K562 (cell line): Measurements from ENCODE around the gene ZNF839. TPM values are rescaled to one million over a fixed set of nuclear protein-coding genes. Genes with fewer than 3 reads are reported as not detected.

Experiments
- ATAC-seq: fragments of 200-7000 bp; cut with Tn5 transposase; 3 replicates; pipeline ENCODE4 v1.9.1; 2020; ENCODE audit warnings: moderate library complexity
- BruUV-seq: library from RNA; stranded (reverse); fragments of 400-500 nt; replicated peaks from 2 replicates; lab custom pipeline; 2021; lab: Mats Ljungman, UMichigan
- CTCF ChIA-PET: fragments of 300-600 bp; formaldehyde crosslinking; extraction: SDS; loops from one replicate; lab custom pipeline; 2021; ENCODE audit warnings: low intra/inter-chr PET ratio; lab: Yijun Ruan, JAX
- POLR2A ChIA-PET: fragments of 300-600, 350-650 bp; sonication (Branson Sonifier 250); formaldehyde crosslinking; extraction: SDS; loops from one replicate; lab custom pipeline; 2021; ENCODE audit warnings: antibody characterized with exemption, inconsistent platforms; lab: Yijun Ruan, JAX
- DNase-seq, 4 experiments: peaks; one replicate each; pipeline versions ENCODE4 v3.0.0 to v3.0.0-alpha.2; 2011 to 2018; ENCODE audit warnings: low spot score in 3 of 4, mixed read lengths in 3 of 4; ENCODE audit errors: extremely low read depth in 1 of 4
- FAIRE-seq: peaks from 2 replicates; lab custom pipeline; 2011; peaks lifted over from hg19 to GRCh38; lab: Jason Lieb, UNC
- H2AFZ ChIP-seq: 2 replicates; pipeline ENCODE4 v1.6.0; 2011; ENCODE audit warnings: low read depth, low read length, control low read depth, inconsistent platforms
- H3K27ac ChIP-seq: fragments of 200-600 bp; 3 replicates; pipeline ENCODE4 v1.8.0; 2011; ENCODE audit warnings: low read depth, mild to moderate bottlenecking, control low read depth, inconsistent platforms, low read length, moderate library complexity, mixed read lengths; ENCODE audit errors: extremely low read depth
- H3K27me3 ChIP-seq, 2 experiments: fragments of 300-600 bp in 1 of 2; 2 replicates in 1 of 2; 3 replicates in 1 of 2; pipeline versions ENCODE4 v1.6.0 to v1.8.0; 2011; ENCODE audit warnings: inconsistent platforms in 2 of 2, low read length in 2 of 2, mild to moderate bottlenecking in 1 of 2, mixed read lengths in 1 of 2, moderate library complexity in 1 of 2; ENCODE audit not compliant: control insufficient read depth in 2 of 2, insufficient read depth in 2 of 2
- H3K36me3 ChIP-seq: fragments of 300-600 bp; 3 replicates; pipeline ENCODE4 v1.8.0; 2011; ENCODE audit warnings: mild to moderate bottlenecking, low read length, inconsistent platforms; ENCODE audit not compliant: control insufficient read depth, insufficient read depth
- H3K4me1 ChIP-seq, 2 experiments: fragments of 200-600 bp in 1 of 2; replicated peaks in 1 of 2; 2 replicates in 1 of 2; 3 replicates in 1 of 2; pipeline versions ENCODE4 v1.5.1 to v1.8.0; 2011; ENCODE audit warnings: inconsistent platforms in 2 of 2, low read length in 2 of 2, mild to moderate bottlenecking in 1 of 2, mixed read lengths in 1 of 2, moderate library complexity in 1 of 2; ENCODE audit not compliant: control insufficient read depth in 2 of 2, insufficient read depth in 2 of 2
- H3K4me2 ChIP-seq: 2 replicates; pipeline ENCODE4 v1.6.1; 2011; ENCODE audit warnings: low read length, control low read depth, inconsistent platforms, mixed read lengths; ENCODE audit not compliant: insufficient read depth
- H3K4me3 ChIP-seq: fragments of 200-600 bp; sonication (generic), shearing (Covaris generic); 2 replicates; pipeline ENCODE4 v1.5.1; 2016; ENCODE audit warnings: control low read depth, inconsistent platforms
- H3K79me2 ChIP-seq: fragments of 200-600 bp; 3 replicates; pipeline ENCODE4 v1.8.0; 2011; ENCODE audit warnings: low read length, inconsistent platforms; ENCODE audit not compliant: control insufficient read depth, insufficient read depth
- H3K9ac ChIP-seq, 2 experiments: 2 replicates each; pipeline versions ENCODE4 v1.6.0 to v1.6.1; 2011; ENCODE audit warnings: low read depth in 2 of 2, low read length in 2 of 2, control low read depth in 1 of 2, inconsistent platforms in 1 of 2, mild to moderate bottlenecking in 1 of 2, mixed read lengths in 1 of 2; ENCODE audit not compliant: insufficient read depth in 1 of 2
- H3K9me1 ChIP-seq: one replicate; pipeline ENCODE4 v1.6.0; 2011; ENCODE audit warnings: inconsistent platforms, mild to moderate bottlenecking, low read length, moderate library complexity; ENCODE audit not compliant: control insufficient read depth, insufficient read depth
- H3K9me3 ChIP-seq: replicated peaks from 2 replicates; pipeline ENCODE4 v1.5.1; 2011; ENCODE audit warnings: low read depth, low read length, inconsistent platforms; ENCODE audit not compliant: control insufficient read depth, insufficient read depth
- H4K20me1 ChIP-seq: replicated peaks from 2 replicates; pipeline ENCODE4 v1.6.1; 2011; ENCODE audit warnings: low read length, inconsistent platforms, mixed read lengths; ENCODE audit not compliant: control insufficient read depth, insufficient read depth
- ARID2 ChIP-seq: fragments of 450-650 bp; IDR thresholded peaks from 2 replicates; pipeline ENCODE4 v1.6.1; 2017; ENCODE audit warnings: antibody characterized with exemption, mild to moderate bottlenecking
- CEBPB ChIP-seq: fragments of 450-650 bp; IDR thresholded peaks from 2 replicates; pipeline ENCODE4 v1.6.1; 2016; ENCODE audit warnings: missing genetic modification characterization, missing compliant biosample characterization
- CREBBP ChIP-seq: IDR thresholded peaks from one replicate; pipeline ENCODE4 v1.6.1; 2012; ENCODE audit warnings: low read depth, mild to moderate bottlenecking, control low read depth, inconsistent platforms, low read length
- FUS ChIP-seq: fragments of 200-400 bp; formaldehyde crosslinking; optimal IDR thresholded peaks from 2 replicates; pipeline ENCODE3; 2017; ENCODE audit warnings: low read depth, low read length
- HDGF ChIP-seq: fragments of 450-650 bp; IDR thresholded peaks from 2 replicates; pipeline ENCODE4 v1.6.1; 2016
- HIVEP1 ChIP-seq: fragments of 250-450 bp; sonication (Bioruptor Pico); IDR thresholded peaks from 2 replicates; pipeline ENCODE4 v1.4.0; 2020; ENCODE audit warnings: mild to moderate bottlenecking
- MCM2 ChIP-seq: fragments of 450-650 bp; IDR thresholded peaks from 2 replicates; pipeline ENCODE4 v1.6.1; 2017; ENCODE audit warnings: low read depth, mild to moderate bottlenecking
- MEF2D ChIP-seq: conservative IDR thresholded peaks from 2 replicates; pipeline ENCODE4 v1.6.1; 2016; ENCODE audit warnings: low read depth, missing genetic modification characterization, missing compliant biosample characterization
- NFYB ChIP-seq: IDR thresholded peaks from 2 replicates; pipeline ENCODE4 v1.6.1; 2011; ENCODE audit warnings: mild to moderate bottlenecking, moderate library complexity; ENCODE audit not compliant: insufficient read length; ENCODE audit errors: extremely low read depth
- NR3C1 ChIP-seq: sonication (generic); formaldehyde crosslinking; IDR thresholded peaks from 2 replicates; pipeline ENCODE4 v1.8.1; 2022; ENCODE audit warnings: missing genetic modification reagents
- RHOXF2B ChIP-seq: fragments of 250-450 bp; sonication (Bioruptor Pico); conservative IDR thresholded peaks from 2 replicates; pipeline ENCODE4 v1.5.1; 2021
- RUNX1 ChIP-seq: sonication (generic); IDR thresholded peaks from 2 replicates; pipeline ENCODE4 v1.6.1; 2016; ENCODE audit warnings: antibody characterized with exemption, low read depth
- SAFB2 ChIP-seq: fragments of 200-400 bp; formaldehyde crosslinking; IDR thresholded peaks from 2 replicates; pipeline ENCODE4 v1.6.1; 2018; ENCODE audit warnings: borderline replicate concordance, low read length, low read depth, moderate library complexity; ENCODE audit not compliant: severe bottlenecking
- SMARCC2 ChIP-seq: fragments of 450-650 bp; IDR thresholded peaks from 2 replicates; pipeline ENCODE4 v1.6.1; 2017; ENCODE audit warnings: antibody characterized with exemption, moderate library complexity, mild to moderate bottlenecking, low read depth
- SREBF2 ChIP-seq: sonication (generic); formaldehyde crosslinking; IDR thresholded peaks from 2 replicates; pipeline ENCODE4 v1.4.0; 2020; ENCODE audit warnings: mild to moderate bottlenecking, missing genetic modification reagents
- ZBED1 ChIP-seq: IDR thresholded peaks from 2 replicates; pipeline ENCODE4 v1.6.1; 2014
- ZNF175 ChIP-seq: fragments of 200-800 bp; sonication (Bioruptor generic); IDR thresholded peaks from 2 replicates; pipeline ENCODE4 v1.6.1; 2016; ENCODE audit warnings: low read depth, mild to moderate bottlenecking, missing genetic modification characterization, missing compliant biosample characterization
- ZNF23 ChIP-seq: fragments of 250-450 bp; sonication (Bioruptor Pico); IDR thresholded peaks from 2 replicates; pipeline ENCODE4 v1.4.0; 2020; ENCODE audit warnings: mild to moderate bottlenecking
- ZNF431 ChIP-seq: sonication (generic); formaldehyde crosslinking; IDR thresholded peaks from 2 replicates; pipeline ENCODE4 v1.8.0; 2022; ENCODE audit warnings: mild to moderate bottlenecking, missing genetic modification reagents
- ZNF449 ChIP-seq: fragments of 250-450 bp; sonication (Bioruptor Pico); IDR thresholded peaks from 2 replicates; pipeline ENCODE4 v1.8.0; 2022; ENCODE audit warnings: moderate library complexity, mild to moderate bottlenecking, inconsistent platforms
- ZNF75A ChIP-seq: fragments of 450-650 bp; formaldehyde crosslinking; IDR thresholded peaks from 2 replicates; pipeline ENCODE4 v1.4.0; 2020; ENCODE audit warnings: mild to moderate bottlenecking
- WGBS: fragments of 100-300 bp; shearing (Covaris generic); methylation state at CpG from one replicate; pipeline ENCODE4 v1.1.6; 2016; ENCODE audit warnings: low coverage, mixed read lengths; ENCODE audit not compliant: insufficient coverage; ENCODE audit errors: missing lambda C conversion rate; 5-methylcytosine and 5-hydroxymethylcytosine counted together
- in situ Hi-C: fragments of 300-500 bp; cut with MboI; formaldehyde crosslinking; loops from 4 replicates; pipeline ENCODE4 v1.15.0; 2018; ENCODE audit warnings: inconsistent platforms, mixed read lengths
- intact Hi-C: fragments of 100-400 bp; cut with micrococcal nuclease; formaldehyde crosslinking; loops from 2 replicates; pipeline ENCODE4 v1.14.2; 2022
- polyA plus RNA-seq, 8 experiments: library from polyadenylated mRNA; depleted of rRNA in 4 of 8; stranded (reverse) in 5 of 8; unstranded in 3 of 8; fragments of >200 nt; fragmentation: Nextera tagmentation in 2 of 8; fragmentation: Illumina TruSeq in 1 of 8; extraction: Ambion mirVana in 2 of 8; extraction: Trizol in 1 of 8; gene quantifications; 2 replicates each; pipeline versions ENCODE4 v1.2.1 to v1.2.3, GENCODE V29; 2011 to 2014; ENCODE audit warnings: inconsistent platforms in 1 of 8, missing spikeins in 1 of 8
- total RNA-seq, 7 experiments: library from RNA; depleted of rRNA in 6 of 7; stranded (reverse); fragments of >200 nt in 6 of 7; fragmentation: Illumina TruSeq in 2 of 7; extraction: Trizol in 2 of 7; gene quantifications; 2 replicates each; pipeline versions ENCODE4 v1.2.1 to v1.2.3, GENCODE V29; 2011 to 2021; ENCODE audit warnings: low replicate concordance in 1 of 7
- TF ChIP-seq, protein P1 (sequence below): sonication (generic); formaldehyde crosslinking; IDR thresholded peaks from 2 replicates; pipeline ENCODE4 v1.8.1; 2023; ENCODE audit warnings: mild to moderate bottlenecking, missing genetic modification reagents

The ZNF839 gene
- total and polyA plus RNA-seq, 9 of the 15 experiments (the other 6 are each of a cell fraction or from before 2014, with no cell fraction given): 0.42 to 8.4 (median 5.7) TPM

GRCh38 chr14:102342238-102342637 lies 22.7 kb downstream of the ZNF839 start (continued):
- TF ChIP-seq RUNX1: no peak
- no peak for TF ChIP-seq MEF2D (tag)
- no peak for TF ChIP-seq NFYB
- no peak for TF ChIP-seq CREBBP
- no peak for TF ChIP-seq HIVEP1 (CRISPR knock-in tag)
- TF ChIP-seq ZNF75A (CRISPR knock-in tag): no peak
- no peak for TF ChIP-seq MCM2

DNA sequence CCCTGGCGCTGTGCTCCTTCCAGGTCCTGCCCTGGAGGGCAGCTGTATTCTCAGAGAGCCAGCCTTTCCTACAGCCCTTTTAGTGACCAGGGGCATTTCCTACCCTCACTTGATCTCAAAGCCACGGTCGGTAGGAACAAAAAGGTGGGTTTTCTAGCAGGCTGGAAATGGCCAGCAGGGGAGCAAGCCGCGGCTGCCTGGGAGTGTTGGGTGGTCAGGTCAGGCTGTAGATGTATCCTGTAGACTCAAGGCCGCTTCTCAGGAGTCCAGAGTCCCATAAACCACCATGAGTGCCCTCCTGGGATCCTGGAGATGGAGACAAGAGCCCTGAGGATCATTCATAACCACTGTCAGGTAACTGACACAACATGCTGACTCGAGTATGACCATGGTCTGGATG lies 24.5 kb downstream of the ZNF839 start:
- no peak for FAIRE-seq
- Histone ChIP-seq H3K36me3 (peaks cover 34% of the 10 kb centered on the region), H3K4me2 (no peak overlapping the region), H3K9me1 (no peaks in the 10 kb centered on the region), H2AFZ (no peak overlapping the region), H3K27ac (no peak overlapping the region), H3K4me1 (no peaks in the 10 kb centered on the region; a peak in 1 of 5 replicates), H3K27me3 (no peaks in the 10 kb centered on the region), H3K9me3 (no peaks in the 10 kb centered on the region), H4K20me1 (no peaks in the 10 kb centered on the region), H3K79me2 (no peaks in the 10 kb centered on the region), H3K4me3 (no peak overlapping the region), H3K9ac (no peak overlapping the region; a peak in 1 of 4 replicates)
- ATAC-seq: no peak
- no peak for DNase-seq
- WGBS: 83% methylated on average over 6 of the region's 7 CpGs
- intact Hi-C loops (no loop called here), in situ Hi-C loops (no loop called here)
- ChIA-PET POLR2A (interaction anchor here (0.6 to 0.9 kb wide), 2 partner anchors 16 to 39 kb away, joined by 3 to 4 read pairs; no protein-coding TSS in a partner anchor), CTCF (no interaction called here)
- no TSS peak for BruUV-seq
- TF ChIP-seq ZNF23 (CRISPR knock-in tag) (no peak), ZBED1 (no peak), FUS (no peak), CEBPB (tag) (no peak), SAFB2 (no peak), ZNF431 (CRISPR knock-in tag) (no peak), SMARCC2 (no peak), HDGF (no peak), ZNF449 (CRISPR knock-in tag) (no peak), SREBF2 (no peak), NR3C1 (CRISPR knock-in tag) (no peak), ARID2 (no peak), ZNF175 (CRISPR knock-in tag) (no peak), RHOXF2B (no peak)
- TF ChIP-seq, protein P1, sequence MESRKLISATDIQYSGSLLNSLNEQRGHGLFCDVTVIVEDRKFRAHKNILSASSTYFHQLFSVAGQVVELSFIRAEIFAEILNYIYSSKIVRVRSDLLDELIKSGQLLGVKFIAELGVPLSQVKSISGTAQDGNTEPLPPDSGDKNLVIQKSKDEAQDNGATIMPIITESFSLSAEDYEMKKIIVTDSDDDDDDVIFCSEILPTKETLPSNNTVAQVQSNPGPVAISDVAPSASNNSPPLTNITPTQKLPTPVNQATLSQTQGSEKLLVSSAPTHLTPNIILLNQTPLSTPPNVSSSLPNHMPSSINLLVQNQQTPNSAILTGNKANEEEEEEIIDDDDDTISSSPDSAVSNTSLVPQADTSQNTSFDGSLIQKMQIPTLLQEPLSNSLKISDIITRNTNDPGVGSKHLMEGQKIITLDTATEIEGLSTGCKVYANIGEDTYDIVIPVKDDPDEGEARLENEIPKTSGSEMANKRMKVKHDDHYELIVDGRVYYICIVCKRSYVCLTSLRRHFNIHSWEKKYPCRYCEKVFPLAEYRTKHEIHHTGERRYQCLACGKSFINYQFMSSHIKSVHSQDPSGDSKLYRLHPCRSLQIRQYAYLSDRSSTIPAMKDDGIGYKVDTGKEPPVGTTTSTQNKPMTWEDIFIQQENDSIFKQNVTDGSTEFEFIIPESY (CRISPR knock-in tag): no peak
